GM19023 (cell line): ENCODE data around the gene EFEMP2.
"Not testable (repeated sequence)": the region's sequence is repeated elsewhere in the genome, so short reads cannot be mapped to it uniquely, and the experiment has no call there.

ENCODE experiments used
- ATAC-seq: cut with Tn5 transposase; IDR thresholded peaks from one replicate; pipeline ENCODE4 v1.9.1; 2021; ENCODE audit warnings: mild to moderate bottlenecking, moderate library complexity; ENCODE audit not compliant: unreplicated experiment

Gene EFEMP2

DNA sequence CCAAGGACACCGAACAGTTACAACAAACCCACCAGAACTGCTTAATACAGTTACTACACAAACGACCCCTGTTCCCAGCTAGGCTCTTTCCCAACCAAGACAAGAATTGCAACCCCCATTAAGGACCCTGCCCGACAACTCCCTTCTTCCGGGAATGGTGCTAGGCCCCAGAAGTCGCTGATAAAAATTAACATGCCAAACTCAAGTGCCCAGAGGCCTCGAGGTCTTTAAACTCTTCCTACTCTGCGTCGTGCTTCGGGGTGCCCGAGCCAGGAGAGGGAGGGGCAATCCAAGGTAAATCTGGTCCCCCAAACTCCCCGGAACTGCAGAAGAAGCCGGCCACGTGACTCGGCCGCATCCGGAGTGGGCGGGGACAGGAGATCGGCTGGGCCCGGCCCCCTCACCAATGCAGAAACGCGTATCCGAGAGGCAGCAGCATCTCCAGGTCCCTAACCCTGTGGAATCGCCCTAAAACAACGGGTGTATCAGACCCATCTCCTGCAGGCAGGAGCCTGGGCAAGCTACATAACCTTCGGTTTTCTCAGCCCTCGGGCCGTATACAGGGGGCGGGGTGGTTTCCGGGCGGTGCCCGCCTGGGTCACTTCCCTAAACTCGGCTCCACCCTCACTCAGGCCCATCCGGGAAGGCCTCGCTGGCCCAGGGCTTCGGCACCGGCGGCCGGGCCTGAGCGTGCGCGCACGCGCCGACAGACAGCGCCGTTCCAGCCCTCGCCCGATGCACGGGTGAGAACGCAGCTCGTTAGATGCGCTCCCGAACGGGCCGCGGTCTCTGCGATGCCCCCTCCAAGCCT lies 15.7 kb downstream of the EFEMP2 start:
- ATAC-seq = peak; percentile 20

DNA sequence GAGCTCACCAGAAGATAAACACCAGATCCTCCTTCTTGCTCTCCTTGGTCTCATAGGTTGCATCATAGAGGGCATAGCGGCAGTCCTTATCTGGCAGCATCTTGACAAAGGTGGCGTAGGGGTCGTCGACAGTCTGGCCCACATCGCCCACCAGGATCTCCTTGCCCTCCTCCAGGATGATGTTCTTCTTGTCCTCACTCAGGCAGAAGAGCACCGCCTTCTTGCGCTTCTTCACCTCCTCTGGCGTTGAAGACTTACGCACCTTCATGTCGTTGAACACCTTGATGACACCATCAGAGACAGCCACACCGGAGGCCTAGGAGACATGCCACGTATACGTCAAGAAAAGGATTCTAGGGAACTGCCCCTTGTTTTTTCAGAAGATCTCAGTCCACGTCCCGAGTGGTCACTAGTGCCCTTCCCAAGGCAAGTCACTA lies 16.7 kb downstream of the EFEMP2 start:
- no peak for ATAC-seq

DNA sequence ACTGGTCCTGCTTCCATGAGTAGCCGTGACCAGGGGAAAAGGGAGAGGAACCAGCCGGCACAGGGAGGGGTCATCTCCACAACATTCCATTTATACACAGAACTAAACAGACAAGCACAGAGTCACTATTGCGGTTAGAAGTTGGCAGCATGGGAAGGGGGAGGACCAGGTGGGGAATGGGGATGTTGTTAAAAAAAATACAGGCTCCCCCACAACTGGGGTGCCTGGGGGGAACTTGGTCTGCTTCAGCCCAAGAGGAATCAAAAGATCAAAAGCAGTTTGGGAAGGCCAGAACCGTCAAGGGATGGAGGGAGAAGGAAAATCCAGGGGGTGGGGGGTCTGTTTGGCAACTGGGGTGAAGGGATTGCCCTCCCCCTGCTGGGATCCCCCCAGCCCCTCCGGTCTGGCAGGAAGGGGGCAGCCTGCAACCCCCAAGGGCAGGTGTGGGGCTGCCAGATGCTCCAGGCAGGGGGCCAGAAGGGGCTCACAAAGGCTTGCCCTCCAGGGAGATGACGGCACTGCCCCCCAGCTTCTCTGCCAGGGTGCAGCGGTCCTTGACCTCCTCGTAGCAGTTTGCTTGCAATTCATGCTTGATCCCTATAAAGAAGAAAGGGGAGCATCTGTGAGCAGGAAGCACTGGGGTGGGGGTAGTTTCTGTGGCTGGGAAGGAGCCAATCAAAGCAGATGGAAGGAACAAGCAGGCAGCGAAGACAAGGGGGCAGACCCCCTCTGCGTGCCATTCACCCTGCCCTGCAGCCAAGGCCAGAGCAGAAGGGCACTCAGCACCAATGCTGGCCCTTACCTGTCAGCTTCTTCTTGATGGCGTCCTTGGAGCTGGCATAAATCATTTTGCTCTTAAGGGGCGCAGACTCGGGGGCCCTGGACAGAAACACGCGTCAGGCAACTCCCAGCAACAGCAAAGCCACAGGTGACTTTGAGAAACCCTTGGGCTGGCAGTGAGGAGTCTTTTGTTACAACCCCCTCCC lies 17.5 kb downstream of the EFEMP2 start:
- no peak for ATAC-seq

DNA sequence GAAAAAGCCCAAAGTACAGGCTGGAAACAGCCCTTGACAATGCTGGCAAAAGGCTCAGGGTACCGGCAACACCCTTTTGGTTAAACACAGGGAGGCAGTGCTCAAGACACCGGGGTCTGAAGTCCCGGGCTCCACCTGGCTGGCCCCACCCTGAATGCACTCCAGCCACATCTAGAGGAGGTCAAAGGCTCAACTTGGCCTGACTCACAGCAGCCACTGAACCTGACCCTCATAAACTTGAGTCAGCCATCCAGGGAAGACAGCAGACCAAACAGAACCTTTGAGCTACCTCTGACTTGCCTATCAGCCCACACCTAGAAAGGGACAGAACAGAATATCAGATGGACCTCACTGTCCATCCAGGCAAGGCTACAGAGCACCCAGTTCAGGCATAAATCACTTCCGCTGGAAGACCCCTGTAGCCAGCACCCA lies 18.4 kb downstream of the EFEMP2 start:
- ATAC-seq = no peak

DNA sequence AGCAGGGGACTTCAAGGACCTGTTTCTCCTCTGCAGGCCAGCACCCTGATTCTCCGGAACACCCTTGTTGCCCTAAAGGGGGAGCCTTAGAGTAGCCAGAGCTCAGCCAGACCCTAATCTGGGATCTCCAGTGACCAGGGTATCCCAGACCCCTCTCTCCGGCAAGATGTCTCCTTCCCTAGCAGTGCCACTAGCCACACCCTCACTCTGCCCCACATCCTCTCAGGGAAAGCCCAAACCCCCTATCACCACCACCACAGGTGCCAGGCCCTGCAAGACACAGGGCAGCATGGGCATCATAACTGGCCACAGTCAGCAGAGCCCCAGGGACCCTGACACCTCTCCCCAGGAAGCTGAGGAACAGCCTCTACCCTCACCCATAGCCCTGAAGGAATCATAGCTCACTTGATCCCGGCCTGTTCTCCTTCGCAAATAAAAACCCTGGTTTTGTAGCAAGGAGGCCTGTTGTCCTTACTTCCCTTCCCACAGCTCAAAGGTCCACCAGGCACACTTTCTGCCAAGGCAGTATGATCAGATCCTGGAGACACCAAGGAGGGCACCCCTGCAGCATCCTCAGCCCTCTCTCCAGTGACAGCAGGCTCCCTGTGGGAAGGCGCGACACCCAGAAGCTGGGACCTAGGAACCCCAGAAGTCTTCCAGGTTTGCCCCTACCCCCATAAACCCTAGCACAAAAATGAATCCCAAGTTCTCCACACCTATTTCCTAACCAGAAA lies 19.2 kb downstream of the EFEMP2 start:
- ATAC-seq = no peak

DNA sequence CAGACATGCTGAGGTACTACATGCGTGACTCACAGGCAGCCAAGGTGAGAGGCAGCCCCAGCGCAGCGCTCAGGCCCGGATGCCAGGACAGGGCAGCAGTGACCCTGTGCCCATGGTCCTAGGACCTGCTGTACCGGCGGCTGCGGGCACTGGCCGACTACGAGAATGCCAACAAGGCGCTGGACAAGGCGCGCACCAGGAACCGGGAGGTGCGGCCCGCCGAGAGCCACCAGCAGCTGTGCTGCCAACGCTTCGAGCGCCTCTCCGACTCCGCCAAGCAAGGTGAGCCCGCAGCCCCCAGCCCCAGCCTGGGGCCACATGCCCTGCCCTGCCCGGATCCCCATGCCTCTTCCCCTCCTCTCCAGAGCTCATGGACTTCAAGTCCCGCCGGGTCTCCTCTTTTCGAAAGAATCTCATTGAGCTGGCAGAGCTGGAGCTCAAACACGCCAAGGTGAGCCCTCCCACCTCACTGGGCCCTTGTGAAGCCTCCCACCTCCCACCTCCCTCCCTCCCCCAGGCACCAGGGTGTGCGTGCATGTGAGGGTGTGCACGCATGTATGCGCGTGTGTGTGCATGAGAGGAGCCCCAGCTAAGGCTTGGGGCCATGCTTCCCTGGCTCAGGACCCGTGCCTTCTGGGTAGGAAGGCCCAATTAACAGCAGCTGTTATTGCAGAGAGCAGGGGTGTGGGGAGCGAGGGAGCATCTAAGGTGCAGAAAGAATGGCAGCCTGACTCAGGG lies 19.9 kb downstream of the EFEMP2 start:
- ATAC-seq = no peak

DNA sequence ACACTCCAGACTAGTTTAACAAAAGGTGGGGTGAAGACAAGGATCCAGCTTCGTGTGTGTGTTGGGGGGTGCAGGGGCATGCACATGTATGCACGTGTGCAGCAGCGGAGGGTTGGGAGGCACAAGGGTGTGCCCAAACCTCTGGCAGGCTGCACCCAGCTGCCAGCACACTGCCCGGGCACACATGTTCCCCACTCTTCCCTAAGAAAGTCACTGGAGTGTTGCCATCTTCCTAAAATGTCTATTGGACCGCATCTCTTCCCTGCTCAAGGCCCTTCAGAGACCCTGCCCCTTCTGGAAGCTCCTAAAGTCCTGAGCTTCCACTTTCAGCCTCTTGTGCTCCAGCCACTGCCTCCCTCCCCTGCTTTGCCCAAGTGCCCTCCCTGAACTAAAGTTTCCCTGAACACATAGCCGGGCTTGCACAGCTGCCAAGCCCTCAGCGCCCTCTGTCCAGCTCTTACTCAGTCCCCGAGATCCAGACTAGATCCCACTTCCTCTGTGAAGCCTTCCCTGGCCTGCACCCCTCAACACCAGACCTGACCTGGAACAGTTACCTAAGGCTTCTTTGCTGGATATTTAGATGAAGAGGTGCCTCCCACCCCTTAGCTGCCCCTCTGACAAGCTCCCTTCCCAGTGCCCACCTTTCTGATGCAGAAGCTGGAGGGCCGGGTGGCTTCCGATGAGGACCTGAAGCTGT lies 20.6 kb downstream of the EFEMP2 start:
- ATAC-seq = no peak

DNA sequence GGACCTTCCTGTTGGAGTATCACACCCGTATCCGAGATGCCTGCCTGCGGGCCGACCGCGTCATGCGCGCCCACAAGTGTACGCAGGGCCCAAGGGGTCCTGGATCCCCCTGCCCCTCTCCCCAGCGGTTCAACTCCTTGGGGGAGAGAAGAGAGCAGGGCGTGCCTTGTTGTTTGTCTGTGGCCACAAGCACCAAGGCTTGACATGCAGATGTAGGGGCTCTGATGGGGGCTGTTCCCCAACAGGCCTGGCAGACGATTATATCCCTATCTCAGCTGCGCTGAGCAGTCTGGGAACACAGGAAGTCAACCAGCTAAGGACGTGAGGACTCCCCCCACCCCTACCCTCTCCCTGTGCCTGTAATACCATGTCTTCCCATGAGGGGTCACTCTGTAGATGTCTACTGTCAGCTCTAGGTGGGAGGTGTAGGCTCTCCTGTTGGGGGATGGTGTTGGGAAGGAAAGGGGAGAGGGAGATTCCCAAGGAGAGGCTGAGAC lies 21.5 kb downstream of the EFEMP2 start:
- ATAC-seq = no peak

DNA sequence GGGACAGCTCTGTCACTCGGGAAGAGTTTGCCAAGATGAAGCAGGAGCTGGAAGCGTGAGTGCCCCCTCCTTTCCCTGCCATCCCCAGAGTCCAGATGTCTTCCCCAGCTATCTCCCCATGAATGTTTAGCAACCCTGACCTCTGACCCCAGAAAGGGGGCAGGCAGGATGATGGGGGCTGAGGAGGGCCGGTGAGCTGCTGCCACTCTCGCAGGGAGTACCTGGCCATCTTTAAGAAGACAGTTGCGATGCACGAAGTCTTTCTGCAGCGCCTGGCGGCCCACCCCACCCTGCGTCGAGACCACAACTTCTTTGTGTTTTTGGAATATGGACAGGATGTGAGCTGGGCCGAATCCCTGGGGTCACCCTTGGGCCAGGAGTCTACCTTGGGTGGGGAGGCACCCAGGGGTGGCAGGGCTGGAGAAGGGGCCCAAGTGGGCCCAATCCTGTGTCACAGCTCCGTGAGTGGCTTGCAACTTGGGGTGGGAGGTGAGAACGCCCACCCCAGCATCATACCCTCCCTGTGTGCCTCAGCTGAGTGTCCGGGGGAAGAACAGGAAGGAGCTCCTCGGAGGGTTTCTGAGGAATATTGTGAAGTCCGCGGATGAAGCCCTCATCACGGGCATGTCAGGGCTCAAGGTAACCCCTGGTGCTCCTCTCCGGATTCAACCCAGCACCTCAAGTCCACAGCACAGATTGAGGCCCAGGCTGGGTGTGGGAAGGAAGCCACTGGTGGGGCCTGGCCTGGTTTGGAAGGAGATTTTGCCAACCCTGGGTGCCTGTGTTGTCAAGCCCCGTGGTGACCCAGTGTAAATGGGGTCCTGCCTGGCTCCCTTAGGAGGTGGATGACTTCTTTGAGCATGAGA lies 22.1 kb downstream of the EFEMP2 start:
- no peak for ATAC-seq

DNA sequence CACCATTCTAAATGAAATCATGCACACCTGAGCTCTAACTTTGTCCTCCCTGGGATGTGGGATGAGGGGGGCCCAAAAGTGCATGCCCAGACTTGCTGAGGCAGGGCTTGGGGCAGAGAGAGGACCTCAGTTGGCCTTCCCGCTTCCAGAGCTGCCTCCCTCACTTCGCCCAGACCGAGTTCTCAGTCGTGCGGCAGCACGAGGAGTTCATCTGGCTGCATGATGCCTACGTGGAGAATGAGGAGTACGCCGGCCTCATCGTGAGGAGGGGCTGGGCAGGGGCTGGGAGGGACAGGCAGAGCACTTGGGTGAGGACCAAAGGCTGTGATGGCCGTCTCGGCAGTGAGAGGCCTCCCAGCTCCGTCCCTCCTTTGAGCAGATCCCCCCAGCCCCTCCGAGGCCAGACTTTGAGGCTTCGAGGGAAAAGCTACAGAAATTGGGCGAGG lies 22.8 kb downstream of the EFEMP2 start:
- ATAC-seq = no peak

DNA sequence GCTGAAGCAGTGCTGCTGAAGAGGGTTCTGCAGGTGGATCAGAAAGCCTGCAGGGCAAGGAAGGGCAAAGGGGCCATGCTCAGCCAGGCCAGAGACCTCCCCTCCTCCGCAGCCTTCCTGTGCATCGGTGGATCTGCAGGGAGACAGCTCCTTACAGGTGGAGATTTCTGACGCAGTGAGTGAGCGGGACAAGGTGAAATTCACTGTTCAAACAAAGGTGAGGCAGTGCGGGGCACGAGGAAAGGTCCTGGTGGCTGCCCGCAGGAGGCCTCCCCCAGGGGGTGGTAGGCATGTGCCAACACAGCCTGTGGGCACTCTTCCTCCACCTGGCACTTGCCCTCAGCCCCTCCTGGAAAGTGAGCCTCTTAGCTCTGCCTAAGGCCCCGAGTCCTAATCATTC lies 23.2 kb downstream of the EFEMP2 start:
- ATAC-seq = no peak

DNA sequence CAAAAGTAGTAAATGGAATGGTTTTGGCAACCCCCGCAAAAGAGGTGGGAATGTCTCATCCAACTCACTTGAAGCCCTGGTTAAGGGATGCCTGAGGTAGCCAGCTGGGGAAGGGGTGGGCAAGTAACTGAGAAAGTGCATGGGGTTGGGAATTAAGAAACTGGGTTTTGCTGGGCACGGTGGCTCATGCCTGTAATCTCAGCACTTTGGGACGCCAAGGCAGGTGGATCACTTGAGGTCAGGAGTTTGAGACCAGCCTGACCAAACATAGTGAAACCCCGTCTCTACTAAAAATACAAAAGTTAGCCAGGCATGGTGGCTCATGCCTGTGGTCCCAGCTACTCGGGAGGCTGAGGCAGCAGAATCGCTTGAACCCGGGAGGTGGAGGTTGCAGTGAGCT lies 23.9 kb downstream of the EFEMP2 start:
- not testable (repeated sequence) for ATAC-seq

DNA sequence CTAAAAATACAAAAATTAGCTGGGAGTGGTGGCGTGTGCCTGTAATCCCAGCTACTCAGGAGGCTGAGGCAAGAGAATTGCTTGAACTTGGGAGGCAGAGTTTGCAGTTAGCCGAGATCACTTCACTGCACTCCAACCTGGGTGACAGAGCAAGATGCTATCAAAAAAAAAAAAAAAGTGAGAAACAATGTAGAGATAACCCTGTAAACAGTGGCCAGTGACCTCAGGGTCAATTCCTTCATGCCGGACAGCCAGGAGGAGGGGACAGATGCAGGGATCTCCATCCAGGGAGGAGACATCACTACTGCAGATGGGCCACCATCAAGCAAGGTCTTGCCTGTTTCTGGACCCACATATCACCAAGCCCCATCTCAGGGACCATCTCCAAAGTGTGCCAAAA lies 24.9 kb downstream of the EFEMP2 start:
- ATAC-seq = no peak

DNA sequence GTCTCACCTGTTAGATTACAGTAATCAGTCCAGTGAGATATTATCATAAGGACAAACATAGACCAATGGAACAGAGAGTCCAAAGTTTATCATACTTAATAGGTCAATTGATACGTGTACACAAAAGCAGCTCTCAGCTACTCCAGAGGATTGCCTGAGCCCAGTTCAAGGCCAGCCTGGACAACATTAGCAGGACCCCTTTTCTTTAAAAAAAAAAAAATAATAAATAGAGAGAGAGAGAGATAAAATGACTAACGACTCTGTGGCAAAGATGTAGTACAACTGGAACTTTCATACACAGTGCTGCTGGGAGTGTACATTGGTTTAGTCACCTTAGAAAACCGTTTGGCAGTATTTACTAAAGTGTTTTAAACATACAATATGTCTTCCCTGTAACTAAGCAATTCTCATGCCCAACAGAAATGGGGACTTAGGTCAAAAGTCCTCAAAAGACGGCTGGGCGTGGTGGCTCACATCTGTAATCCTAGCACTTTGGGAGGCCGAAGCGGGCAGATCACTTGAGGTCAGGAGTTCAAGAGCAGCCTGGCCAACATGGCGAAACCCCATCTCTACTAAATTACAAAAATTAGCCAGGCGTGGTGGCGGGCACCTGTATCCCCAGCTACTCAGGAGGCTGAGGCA lies 28.2 kb downstream of the EFEMP2 start:
- no peak for ATAC-seq

DNA sequence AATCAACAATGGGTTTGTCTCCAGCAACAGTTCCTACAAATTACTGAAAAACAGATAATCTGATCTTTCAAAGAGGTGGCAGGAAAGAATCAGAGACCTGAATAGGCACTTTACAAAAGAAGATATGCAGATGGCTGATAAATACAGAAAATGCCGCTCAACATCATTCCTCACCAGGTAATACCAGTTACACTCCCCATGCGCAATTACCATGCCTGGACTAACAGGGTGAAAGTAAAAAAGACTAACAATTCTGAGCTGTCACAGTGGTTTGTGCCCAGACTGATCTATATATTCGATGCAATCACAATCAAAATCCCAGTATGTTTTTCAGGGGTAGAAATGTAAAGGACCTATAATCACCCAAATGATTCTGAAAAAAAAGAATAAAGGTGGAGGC lies 28.8 kb downstream of the EFEMP2 start:
- no peak for ATAC-seq

DNA sequence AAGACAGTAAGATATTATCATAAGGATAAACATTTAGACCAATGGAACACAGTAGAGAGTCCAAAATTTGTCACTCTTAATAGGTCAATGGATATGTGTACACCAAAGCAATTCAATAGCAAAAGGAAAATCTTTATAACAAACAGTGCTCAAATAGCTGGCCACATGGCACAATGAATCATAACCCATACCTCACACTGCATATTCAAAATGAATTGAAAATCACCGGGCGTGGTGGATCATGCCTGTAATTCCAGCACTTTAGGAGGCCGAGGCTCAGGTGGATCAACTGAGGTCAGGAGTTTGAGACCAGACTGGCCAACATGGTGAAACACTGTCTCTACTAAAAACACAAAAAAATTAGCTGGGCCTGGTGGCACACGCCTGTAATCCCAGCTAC lies 30.5 kb downstream of the EFEMP2 start:
- ATAC-seq = no peak

DNA sequence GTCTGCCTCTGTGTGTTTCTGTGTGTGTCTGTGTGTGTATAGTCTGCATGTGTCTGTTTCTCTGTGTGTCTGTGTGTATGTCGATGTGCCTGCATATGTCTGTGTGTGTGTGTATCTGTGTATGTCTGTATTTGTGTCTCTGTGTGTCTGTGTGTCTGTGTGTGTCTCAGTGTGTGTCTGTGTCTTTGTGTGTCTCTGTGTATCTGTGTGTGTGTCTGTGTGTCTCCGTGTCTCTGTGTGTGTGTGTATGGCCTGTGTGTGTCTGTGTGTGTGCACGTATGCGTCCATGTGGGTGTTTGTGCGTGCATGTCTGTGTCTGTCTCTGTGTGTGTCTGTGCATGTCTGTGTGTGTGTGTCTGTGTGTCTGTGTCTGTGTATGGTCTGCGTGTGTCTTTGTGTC lies 38.4 kb downstream of the EFEMP2 start:
- no peak for ATAC-seq
